Measurements from ENCODE around the gene CDC123. TPM values are rescaled to one million over a fixed set of nuclear protein-coding genes. Genes with fewer than 3 reads are reported as not detected.

CDC123 gene
- total and polyA plus RNA-seq, 4 donors = 32.7 to 58.5 (median 40.7) TPM

GRCh38 chr10:12299222-12299965 lies 103.4 kb downstream of the CDC123 start:
- 61% methylated on average over 14 of the region's 14 CpGs for WGBS
- peak overlapping the region; percentile 31 to 71 for H3K27ac ChIP-seq (ENCODE audit: low read depth in 1 of 2, low read length in 2 of 2)
- no peak overlapping the region for H3K9ac ChIP-seq (ENCODE audit: low read depth in 1 of 2, low read length in 2 of 2)
- H3K36me3 ChIP-seq (ENCODE audit: control insufficient read depth in 4 of 4, insufficient read depth in 3 of 4, low read depth in 1 of 4, low read length in 3 of 4) = no peaks in the 10 kb centered on the region
- no peaks in the 10 kb centered on the region for H3K27me3 ChIP-seq (ENCODE audit: control insufficient read depth in 4 of 4, insufficient read depth in 4 of 4, low read length in 3 of 4)
- no peak overlapping the region for H3K4me3 ChIP-seq (ENCODE audit: low read depth in 1 of 3, low read length in 3 of 3)
- no peak for DNase-seq (ENCODE audit: low spot score)
- peaks cover 0 to 10% (median 4%) of the 10 kb centered on the region in 4 donors for H3K4me1 ChIP-seq (ENCODE audit: control insufficient read depth in 4 of 4, insufficient read depth in 4 of 4, low read length in 3 of 4)
- H3K9me3 ChIP-seq (ENCODE audit: control insufficient read depth in 4 of 4, low read length in 3 of 4) = no peaks in the 10 kb centered on the region
- TF ChIP-seq TAF1 (conservative IDR thresholded peaks at IDR 0.05) = no peak
- no peak for TF ChIP-seq ATF3 (IDR thresholded peaks at IDR 0.05)
- peak; percentile 14 for TF ChIP-seq NR2F2 (IDR thresholded peaks at IDR 0.05)
- peak; percentile 55 for TF ChIP-seq REST (IDR thresholded peaks at IDR 0.05)
- peak; percentile 71 for TF ChIP-seq SP1 (IDR thresholded peaks at IDR 0.05)
- no peak for TF ChIP-seq YY1 (IDR thresholded peaks at IDR 0.05)
- TF ChIP-seq RAD21 (IDR thresholded peaks at IDR 0.05) = peak; percentile 56 to 61
- TF ChIP-seq MAX (IDR thresholded peaks at IDR 0.05) = peak; percentile 51
- TF ChIP-seq HNF4G (IDR thresholded peaks at IDR 0.05) = peak; percentile 45
- TF ChIP-seq JUND (IDR thresholded peaks at IDR 0.05) = peak; percentile 58 to 72
- peak; percentile 62 for TF ChIP-seq ZBTB33 (IDR thresholded peaks at IDR 0.05)
- TF ChIP-seq HNF4A (conservative IDR thresholded peaks at IDR 0.05) = peak; percentile 79
- TF ChIP-seq FOXA1 (IDR thresholded peaks at IDR 0.05) = no peak
- no peak for TF ChIP-seq CTCF (IDR thresholded peaks at IDR 0.05; ENCODE audit: low read depth, low read length, missing input control)
- TF ChIP-seq EGR1 (IDR thresholded peaks at IDR 0.05; ENCODE audit: low read depth in 2 of 2) = no peak
- no peak for TF ChIP-seq GABPA (IDR thresholded peaks at IDR 0.05 in 1 of 2, conservative IDR thresholded peaks at IDR 0.05 in 1 of 2)
- peak; percentile 81 to 86 for TF ChIP-seq RXRA (IDR thresholded peaks at IDR 0.05)
- TF ChIP-seq FOXA2 (IDR thresholded peaks at IDR 0.05) = peak; percentile 7

Other genes starting within 250 kb of the CDC123 start
- gene UPF2, start 153.4 kb upstream of the CDC123 start, total RNA-seq = 10 to 100 TPM; 16.4 to 19.6 TPM
- 10 to 100 TPM in 1 of 2 donors, 1 to 10 TPM in 1; 6.6 to 16.3 TPM for gene UPF2, start 153.4 kb upstream of the CDC123 start, polyA plus RNA-seq
- gene DHTKD1, start 127.2 kb upstream of the CDC123 start, total RNA-seq = 100 to 1,000 TPM in 1 of 2 donors, 10 to 100 TPM in 1; 26.2 to 119 TPM
- gene DHTKD1, start 127.2 kb upstream of the CDC123 start, polyA plus RNA-seq = 10 to 100 TPM; 41.1 to 45.0 TPM
- gene SEC61A2, start 66.5 kb upstream of the CDC123 start, total RNA-seq = 1 to 10 TPM; 3.8 to 8.8 TPM
- 1 to 10 TPM; 4.2 to 8.1 TPM for gene SEC61A2, start 66.5 kb upstream of the CDC123 start, polyA plus RNA-seq
- gene NUDT5, start 297 bp upstream of the CDC123 start, total RNA-seq = 10 to 100 TPM; 21.9 to 44.3 TPM
- 100 to 1,000 TPM in 1 of 2 donors, 10 to 100 TPM in 1; 54.3 to 115 TPM for gene NUDT5, start 297 bp upstream of the CDC123 start, polyA plus RNA-seq
- gene CAMK1D, start 153.4 kb downstream of the CDC123 start, total RNA-seq = 10 to 100 TPM in 1 of 2 donors, 1 to 10 TPM in 1; 2.7 to 10.1 TPM
- 1 to 10 TPM; 3.3 to 5.2 TPM for gene CAMK1D, start 153.4 kb downstream of the CDC123 start, polyA plus RNA-seq